ENCODE measurements around the gene BTG4.

DNA sequence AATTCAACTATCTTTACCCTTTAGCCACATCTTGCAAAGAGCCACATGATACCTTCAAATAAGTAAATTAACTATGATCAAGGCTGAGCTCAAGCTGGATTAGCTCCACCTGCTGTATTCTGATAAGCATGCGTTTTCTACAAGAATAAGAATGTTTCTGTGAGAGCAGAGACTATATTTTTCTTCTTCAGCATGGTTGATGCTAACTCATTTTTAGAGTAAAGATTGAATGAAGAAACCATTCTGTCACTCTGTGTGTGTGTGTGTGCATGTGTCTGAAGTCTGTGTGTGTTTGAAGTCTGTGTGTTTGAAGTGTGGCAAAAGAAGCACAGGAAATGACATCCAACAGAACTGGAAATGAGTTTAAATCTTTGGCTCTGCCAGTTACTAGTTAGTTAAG lies 16.4 kb upstream of the BTG4 start:
- TF ChIP-seq POLR2A (IDR thresholded peaks at IDR 0.05; ENCODE audit: low read length) (no peak), GATA1 (IDR thresholded peaks at IDR 0.05; ENCODE audit: low read depth, low read length) (no peak)

Data from erythroblast (primary cell).